GM18498 (cell line): Measurements from ENCODE around the gene CRYBG1.
A peak's percentile ranks its signal among the peaks of the same experiment; 100 is the strongest.

Source experiments
- ATAC-seq: cut with Tn5 transposase; IDR thresholded peaks from one replicate; pipeline ENCODE4 v1.9.1; 2021; ENCODE audit warnings: mild to moderate bottlenecking, moderate library complexity; ENCODE audit not compliant: unreplicated experiment

Gene CRYBG1, protein sequence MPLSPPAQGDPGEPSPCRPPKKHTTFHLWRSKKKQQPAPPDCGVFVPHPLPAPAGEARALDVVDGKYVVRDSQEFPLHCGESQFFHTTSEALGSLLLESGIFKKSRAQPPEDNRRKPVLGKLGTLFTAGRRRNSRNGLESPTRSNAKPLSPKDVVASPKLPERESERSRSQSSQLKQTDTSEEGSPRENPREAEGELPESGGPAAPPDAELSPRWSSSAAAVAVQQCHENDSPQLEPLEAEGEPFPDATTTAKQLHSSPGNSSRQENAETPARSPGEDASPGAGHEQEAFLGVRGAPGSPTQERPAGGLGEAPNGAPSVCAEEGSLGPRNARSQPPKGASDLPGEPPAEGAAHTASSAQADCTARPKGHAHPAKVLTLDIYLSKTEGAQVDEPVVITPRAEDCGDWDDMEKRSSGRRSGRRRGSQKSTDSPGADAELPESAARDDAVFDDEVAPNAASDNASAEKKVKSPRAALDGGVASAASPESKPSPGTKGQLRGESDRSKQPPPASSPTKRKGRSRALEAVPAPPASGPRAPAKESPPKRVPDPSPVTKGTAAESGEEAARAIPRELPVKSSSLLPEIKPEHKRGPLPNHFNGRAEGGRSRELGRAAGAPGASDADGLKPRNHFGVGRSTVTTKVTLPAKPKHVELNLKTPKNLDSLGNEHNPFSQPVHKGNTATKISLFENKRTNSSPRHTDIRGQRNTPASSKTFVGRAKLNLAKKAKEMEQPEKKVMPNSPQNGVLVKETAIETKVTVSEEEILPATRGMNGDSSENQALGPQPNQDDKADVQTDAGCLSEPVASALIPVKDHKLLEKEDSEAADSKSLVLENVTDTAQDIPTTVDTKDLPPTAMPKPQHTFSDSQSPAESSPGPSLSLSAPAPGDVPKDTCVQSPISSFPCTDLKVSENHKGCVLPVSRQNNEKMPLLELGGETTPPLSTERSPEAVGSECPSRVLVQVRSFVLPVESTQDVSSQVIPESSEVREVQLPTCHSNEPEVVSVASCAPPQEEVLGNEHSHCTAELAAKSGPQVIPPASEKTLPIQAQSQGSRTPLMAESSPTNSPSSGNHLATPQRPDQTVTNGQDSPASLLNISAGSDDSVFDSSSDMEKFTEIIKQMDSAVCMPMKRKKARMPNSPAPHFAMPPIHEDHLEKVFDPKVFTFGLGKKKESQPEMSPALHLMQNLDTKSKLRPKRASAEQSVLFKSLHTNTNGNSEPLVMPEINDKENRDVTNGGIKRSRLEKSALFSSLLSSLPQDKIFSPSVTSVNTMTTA (N-terminal part only)

DNA sequence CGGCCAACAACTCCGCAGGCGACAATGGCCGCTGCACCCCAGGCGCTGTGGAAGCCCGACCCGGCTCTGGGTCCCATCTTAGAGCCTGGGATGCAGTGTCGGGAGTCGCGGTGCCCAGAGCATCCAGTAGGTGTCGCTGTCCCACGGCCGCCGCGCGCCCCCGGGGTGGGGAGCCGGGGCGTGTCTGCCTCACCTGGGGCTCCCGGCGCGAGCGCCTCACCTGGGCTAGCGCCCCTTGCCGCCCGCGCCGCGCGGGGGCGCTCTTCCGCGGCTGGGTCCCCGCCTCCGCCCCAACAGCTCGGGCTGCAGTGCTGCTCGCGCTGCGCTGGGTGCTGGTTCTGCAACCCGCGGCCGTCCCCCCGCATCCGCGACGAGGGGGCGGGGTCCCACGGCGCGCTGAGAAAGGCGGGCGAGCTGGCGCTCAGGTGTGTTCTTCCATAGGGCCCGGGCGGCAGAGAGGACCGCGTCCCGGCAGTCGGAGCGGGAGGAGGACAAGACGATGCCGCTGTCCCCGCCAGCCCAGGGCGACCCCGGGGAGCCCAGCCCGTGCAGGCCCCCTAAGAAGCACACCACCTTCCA, at the start of gene CRYBG1:
TSS of gene CRYBG1 (plus strand) at position 308 of the 579 bp plus-strand sequence. CDS start at position 500, 192 bp downstream.
- no peak for ATAC-seq

DNA sequence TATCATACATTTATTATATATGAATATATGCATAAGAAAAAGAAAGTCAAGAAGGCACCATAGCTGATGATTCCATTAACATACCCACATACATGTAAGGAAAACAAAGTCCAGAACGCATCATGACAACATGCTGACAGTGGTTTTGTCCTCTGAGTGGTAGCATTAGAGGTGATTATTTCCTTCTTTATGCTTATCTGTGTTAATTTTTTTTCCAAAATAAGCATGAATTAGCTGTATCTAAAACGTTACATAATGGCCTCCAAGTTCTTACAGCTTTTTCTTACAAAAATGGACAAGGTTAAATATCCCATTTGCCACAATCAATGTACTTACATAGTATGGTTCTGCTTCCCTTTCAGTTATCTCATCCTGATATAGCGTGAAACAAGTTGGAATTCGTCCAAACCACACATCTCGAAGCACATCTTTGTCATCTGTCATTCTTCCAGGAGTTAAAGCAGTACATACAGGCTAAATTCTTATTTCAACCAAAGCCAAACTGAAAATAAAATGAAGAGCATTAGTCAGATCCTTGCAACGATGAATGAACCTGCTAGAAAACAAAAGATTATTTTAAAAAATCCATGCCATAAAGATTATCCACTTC, 44.6 kb upstream of the CRYBG1 start:
- ATAC-seq, result no peak

DNA sequence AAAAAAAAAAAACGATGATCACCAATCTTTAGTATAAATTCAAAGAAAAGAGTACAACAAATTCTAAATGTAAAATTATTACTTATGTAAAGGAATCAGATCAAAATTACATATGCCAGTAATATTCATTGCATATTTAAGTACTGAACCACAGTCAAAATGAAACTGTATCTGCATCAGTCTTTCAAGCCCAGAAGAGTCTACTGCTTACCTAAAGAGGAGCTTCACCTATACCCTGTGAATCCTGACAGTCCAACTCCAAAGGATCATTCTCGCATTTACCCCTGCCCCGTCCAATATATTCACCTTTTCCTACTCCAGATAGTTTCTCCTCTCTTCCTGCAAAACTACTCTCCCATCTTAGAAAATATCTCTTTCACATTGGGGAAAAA, 44.1 kb upstream of the CRYBG1 start:
- ATAC-seq, result peak; percentile 59

DNA sequence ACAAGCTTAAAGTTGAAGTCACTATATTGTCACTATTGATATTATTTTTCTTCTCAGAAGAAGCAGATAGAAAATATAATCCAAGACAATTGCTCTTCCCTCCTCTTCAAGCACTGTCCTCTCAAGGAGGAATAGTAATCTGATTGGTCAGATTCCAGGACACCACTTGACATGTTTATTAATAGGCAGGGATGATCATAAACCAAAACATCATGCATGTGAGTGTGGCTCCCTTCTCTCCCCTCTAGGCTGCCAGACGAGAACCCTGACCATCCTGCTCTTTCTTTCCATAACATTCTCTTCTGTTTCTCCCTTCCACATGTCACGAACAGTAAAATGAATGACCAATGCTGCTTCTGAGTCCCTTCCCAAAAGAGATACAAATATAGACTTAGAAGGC, 42.5 kb upstream of the CRYBG1 start:
- no peak for ATAC-seq

DNA sequence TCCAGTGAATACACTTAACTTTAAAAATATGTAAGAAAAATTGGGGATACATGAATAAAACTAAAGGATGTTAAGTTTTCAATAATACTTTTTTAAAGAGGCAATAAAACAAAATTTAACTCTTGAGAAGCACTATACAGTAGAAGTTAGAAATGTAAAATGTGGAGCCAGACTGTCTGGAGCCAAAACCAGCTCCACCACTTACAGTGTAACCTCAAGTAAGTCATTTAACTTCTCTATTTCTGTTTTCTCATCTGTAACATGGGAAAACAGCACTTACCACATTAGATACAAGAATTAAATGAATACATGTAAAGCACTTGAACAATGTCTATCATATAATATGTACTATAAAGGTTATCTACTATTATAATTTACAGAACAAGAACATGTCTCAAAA, 41.7 kb upstream of the CRYBG1 start:
- ATAC-seq, result no peak

DNA sequence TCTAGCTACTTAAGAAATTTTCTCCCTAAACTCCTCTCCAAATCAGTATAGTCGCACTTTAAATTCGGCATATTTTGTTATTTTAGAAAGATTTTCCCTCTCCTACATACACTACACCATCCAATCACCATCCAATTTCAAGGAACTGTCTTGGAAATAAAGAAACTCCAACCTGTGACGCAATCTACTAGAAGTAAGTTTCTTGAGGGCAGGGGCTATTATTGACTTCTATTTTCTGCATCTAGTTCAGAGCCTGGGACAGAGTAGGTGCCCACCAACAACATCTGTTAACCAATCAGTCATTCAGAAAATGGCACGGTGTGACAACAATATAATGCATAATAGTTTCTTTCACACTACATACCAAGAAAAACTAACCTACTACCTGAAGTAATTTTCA, 38.6 kb upstream of the CRYBG1 start:
- no peak for ATAC-seq

DNA sequence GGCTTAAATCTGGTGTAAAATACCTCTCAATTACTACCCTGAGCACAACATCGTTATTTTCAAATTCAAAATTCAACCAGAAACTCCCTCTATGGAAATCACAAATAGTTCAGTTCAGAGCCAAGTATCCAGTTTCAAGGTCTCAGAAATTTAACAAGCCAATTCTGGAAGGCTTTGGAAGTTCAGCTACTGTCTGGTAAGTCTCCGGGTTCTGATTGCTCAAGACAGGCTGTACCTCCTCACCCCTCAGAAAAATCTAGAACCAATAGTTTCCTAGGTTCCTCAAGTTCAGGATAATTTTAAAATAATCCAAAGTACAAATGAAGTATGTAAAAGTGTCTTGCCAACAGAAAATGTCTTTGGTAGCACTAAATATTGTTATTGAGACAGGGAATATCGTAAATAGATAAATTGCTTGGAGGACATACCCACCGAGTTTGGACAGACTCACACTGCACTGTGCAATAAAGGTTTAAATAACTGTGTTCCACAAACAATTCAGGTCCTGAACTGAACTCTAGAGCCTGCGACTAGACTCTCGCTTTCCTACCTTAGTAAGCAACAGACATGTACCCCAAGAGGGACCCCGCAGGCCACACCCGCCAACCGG, 35.7 kb upstream of the CRYBG1 start:
- ATAC-seq, result no peak

DNA sequence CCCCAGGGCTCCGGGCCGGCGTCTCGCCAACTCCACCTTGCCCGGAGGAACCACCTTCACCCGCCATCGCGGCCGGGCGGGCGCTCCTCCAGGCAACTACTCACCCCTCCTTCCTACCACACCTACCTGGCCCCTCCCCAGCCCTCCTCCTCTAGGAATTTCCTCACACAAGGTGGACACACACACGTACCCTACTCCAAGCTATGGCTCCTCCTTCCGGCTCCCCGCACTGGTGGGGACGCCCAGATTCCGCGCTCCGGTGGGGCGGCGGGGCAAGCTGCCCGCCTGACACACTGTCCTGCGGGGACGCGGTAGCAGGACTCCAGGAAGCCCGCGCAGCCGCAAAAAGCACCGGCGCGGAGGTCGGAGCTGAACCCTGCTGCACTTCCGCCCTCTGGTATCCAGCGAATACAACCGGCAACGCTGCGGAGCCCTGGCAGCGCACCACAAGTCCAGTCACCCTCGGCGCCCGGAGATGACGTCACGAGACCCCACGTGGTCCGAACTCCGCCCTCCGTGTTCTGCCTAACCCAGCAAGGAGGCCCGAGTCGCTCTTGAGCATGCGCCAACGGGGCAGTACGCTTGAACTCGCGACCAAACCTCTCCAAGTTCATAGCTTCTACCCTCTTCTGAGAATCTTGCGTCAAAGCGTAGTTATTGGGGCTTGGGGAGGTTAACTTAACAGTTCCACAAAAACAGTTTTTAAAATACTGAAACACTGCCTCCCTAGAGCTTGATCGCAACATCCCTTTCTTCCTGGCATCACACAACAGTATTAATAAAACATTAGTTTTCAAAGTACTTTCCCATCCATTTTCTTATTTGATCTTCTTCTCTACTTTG, 35.0 kb upstream of the CRYBG1 start, which contains the start of gene ATG5:
TSS of gene ATG5 (minus strand) at position 425 of the 843 bp plus-strand sequence. CDS start 9,552 bp downstream, outside the sequence.
- peak; percentile 96 for ATAC-seq

DNA sequence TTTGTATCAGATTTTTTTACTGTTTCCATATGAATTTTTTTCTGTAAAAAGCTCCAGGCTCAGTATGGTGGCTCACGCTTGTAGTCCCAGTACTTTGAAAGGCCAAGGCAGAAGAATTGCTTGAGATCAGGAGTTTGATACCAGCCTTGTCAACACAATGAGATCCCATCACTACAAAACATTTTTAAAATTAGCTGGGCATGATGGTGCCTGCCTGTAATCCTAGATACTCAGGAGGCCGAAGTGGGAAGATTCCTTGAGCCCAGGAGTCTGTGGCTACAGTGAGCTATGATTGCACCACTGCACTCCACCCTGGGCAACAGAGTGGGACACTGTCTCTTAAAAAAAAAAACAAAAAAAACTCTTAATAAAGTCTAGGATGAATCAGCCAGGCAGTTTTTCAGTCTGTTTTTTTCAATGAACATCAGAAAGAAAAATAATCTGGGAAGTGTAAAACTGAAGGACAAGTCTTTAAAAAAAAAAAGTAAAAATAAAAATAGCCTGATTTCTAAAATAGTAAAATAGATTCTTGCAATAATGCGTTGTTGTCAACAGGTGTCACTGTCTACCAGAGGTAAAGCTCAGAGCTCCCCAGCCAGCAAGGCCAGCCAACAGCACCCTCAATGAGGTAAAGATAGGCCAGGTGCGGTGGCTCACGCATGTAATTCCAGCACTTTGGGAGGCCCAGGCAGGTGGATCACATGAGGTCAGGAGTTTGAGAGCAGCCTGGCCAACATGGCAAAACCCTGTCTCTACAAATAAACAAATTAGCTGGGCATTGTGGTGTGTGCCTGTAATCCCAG, 25.7 kb upstream of the CRYBG1 start:
- ATAC-seq, result no peak

DNA sequence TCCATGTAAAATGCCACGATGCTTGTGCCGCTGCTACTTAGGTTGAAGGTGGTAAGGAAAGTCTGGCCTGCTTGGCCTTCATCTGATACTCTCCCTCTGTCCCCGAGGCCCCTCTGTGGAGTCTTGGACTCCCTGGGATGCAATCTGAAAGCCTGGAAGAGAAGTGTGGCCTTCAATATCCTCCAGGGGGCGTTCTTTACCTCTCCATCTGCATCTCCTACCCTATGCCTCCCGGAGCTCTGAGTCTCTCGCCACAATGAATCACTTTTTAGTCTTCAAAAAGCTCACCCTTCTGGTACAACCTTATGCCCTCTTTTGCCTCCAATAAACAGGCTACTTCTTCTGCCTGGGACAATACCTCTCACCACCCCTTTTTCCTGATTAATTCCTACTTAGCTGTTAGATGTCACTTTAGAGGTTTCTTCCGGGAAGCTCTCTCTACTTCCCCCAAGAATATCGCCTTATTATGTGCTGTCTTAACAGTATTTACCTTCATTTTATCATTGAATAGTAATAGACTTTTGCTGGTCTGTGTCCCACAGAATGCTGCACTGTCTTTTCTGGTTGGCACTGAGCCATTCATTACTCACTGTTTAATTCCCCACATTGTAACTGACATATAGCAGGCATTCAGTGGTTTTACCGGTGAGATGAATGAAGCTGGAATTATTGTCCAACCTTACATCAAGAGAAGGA, 21.0 kb upstream of the CRYBG1 start:
- no peak for ATAC-seq

DNA sequence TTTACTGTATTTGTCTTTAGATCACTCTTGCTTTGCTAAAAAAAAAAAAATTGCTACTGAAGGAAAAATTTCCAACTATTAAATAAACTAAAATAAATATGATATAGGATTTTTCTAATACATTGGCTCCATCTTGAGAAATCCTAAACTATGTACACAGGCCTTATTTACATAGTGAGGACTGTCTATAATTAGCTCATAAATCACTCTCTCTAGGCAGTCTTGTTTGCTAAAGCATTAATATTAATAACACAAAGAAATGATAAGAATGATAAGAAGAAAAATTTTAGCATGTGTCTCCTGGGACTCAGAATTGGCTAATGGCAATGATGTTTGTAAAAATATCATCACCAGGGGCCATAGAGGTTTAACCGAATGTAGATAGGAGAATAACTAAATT, 13.3 kb upstream of the CRYBG1 start:
- no peak for ATAC-seq

DNA sequence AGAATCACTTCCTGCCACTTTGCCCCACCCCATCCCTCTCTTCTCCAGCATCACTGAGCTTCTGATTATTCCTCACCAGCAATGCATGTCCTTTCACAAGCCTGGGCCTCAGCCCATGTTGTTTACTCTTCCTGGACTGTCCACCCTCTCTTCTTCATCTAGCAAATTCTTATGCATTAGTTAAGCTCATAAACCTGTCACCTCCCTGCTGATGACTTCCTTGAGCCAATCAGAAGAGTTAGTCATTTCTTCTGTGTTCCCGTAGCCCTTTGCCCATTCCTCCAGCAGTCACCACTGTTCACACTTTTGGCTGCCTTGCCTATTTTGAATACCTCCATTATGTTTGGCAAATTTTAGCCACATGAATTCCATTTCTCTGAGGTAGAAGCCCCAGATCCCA, 4.1 kb upstream of the CRYBG1 start:
- ATAC-seq, result no peak

DNA sequence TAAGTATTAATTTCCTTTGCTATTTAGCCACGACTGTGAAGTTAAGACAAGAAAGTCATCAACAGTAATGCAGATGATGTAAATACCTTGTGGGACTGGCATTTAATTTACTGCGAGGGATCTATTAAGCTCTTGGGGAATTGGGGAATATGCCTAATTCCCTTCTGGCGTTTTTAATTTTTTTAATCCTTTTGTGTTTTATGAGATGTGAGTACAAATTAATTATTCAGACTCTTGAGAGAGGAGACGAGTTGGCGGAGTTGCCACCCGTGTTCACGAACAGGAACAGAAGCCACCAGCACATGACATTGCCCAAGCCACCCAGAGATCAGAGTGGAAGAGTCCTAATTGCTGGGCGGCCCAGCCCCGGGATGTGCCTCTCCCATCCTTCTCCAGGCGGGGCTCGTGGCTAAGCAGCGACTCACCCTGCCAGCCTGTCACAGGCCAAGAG, 533 bp upstream of the CRYBG1 start:
- ATAC-seq, result no peak

DNA sequence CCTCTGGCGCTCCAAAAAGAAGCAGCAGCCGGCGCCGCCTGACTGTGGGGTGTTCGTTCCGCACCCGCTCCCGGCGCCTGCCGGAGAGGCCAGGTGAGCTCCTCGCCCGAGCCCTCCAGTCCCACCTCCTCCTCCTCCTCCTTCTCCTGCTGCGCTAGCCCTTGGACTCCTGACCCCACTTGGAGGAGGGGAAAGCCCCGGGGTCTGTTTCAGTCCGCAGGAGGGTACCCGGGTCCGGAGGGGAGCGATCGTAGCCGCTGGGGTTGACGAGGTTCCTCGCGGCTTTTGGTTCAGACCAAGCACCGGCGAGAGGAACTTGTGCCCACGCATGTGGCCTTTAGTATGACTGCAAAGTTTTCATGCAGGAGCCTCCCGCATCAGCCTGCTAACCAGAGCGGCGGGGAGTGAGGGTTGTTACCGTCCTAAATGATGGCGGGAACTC, 493 bp downstream of the CRYBG1 start:
- ATAC-seq, result no peak

DNA sequence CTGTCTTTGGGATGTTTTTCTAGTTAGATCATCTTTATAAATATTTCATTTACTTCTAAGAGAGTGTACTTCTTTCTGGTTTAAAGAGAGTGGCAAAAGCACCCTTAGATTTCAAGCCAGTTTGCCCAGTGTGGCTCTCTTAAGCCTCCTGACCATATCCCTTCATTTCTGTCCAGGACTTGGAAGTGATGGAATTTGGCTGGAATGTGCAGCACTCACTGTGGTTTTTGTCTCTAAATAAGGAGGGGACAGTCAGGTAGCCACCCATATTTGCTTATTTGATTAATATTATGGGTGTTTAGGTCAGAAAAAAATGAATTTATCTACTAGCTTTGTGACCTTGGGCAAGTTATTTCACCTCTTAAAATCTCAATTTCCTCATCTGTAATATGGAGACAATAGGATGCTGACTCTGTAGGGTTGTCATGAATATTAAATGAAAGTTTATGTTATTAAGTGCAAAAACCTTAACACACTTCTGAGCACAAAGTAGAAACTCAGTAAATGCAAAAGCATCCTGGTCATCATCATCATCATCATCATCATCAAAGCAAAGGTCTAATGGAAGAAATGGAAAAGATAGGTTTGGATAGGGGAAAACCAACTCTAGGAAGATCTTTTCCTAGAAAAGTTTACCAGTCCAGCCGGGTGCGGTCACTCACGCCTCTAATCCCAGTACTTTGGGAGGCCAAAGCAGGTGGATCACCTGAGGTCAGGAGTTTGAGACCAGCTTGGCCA, 3.1 kb downstream of the CRYBG1 start:
- ATAC-seq, result no peak

DNA sequence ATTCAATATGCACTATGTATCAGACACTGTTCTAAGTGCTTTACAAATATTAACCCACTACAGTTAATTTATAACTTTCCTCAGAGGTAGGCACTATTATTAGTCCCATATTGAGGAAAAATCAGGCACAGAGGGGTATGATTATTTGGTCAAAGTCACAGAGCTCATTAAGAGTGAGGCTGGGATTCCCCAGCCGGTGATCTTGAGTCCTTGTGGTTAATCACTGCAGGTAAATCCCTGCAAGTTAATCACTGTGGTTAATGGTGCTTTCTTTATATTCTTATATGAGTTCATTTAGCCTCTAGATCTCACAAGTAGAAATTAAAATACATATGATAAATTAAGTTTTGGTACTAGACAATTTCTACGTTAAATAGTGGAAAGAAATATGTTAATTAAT, 9.2 kb downstream of the CRYBG1 start:
- no peak for ATAC-seq

DNA sequence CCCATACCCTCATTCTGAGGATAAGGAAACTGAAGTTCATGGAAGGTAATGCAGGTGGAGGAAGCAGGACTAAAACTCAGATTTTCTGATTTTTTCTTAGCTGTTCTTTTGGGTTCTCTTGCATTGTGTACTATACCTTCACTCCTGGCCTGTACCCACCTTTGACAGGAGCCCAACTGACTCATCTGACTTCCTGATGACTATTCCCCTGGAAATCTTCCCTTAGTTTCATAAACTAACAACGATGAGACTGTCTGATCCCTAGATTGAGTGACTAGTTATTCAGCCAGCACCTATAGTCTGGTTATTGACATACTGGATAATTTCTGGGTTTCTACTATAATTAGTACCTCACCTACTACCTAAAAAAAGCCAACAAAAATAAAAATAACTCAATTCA, 10.1 kb downstream of the CRYBG1 start:
- ATAC-seq, result no peak
